Breast epithelium (tissue), 4 donors: ENCODE results near the gene PSMA7. TPM values are rescaled to one million over a fixed set of nuclear protein-coding genes. Genes with fewer than 3 reads are reported as not detected.
A peak's percentile ranks its signal among the peaks of the same experiment; 100 is the strongest.

Experiments
- DNase-seq, 2 donors: peaks; one replicate each; pipeline ENCODE4 v3.0.0-alpha.2; 2019; ENCODE audit warnings: low spot score in 2 of 2
- H3K27ac ChIP-seq, 2 donors: fragments of 200-600 bp; sonication (generic) in 1 of 2; one replicate each; pipeline ENCODE4 v1.5.1; 2016 to 2019; ENCODE audit warnings: mild to moderate bottlenecking in 1 of 2
- H3K27me3 ChIP-seq, 2 donors: fragments of 200-600 bp; sonication (generic) in 1 of 2; one replicate each; pipeline versions ENCODE4 v1.5.1 to v1.6.0; 2017 to 2019; ENCODE audit warnings: control low read depth in 1 of 2, mild to moderate bottlenecking in 1 of 2
- H3K36me3 ChIP-seq: fragments of 200-600 bp; one replicate; pipeline ENCODE4 v1.5.1; 2019
- H3K4me1 ChIP-seq, 2 donors: fragments of 200-600 bp; sonication (generic); one replicate each; pipeline ENCODE4 v1.5.1; 2016 to 2019; ENCODE audit warnings: control low read depth in 1 of 2
- H3K4me3 ChIP-seq, 3 donors: fragments of 200-600 bp; sonication (generic); 1 replicate in 2 of 3; 2 replicates in 1 of 3; pipeline ENCODE4 v1.5.1; 2016 to 2019; ENCODE audit warnings: mild to moderate bottlenecking in 3 of 3, moderate library complexity in 2 of 3
- H3K9me3 ChIP-seq, 2 donors: fragments of 200-600 bp; sonication (generic) in 1 of 2; one replicate each; pipeline ENCODE4 v1.5.1; 2016 to 2019; ENCODE audit warnings: control low read depth in 1 of 2
- CTCF ChIP-seq, 3 donors: fragments of 450-650 bp; IDR thresholded peaks; one replicate each; pipeline ENCODE4 v1.5.1; 2016 to 2017; ENCODE audit warnings: antibody characterized with exemption in 3 of 3, mild to moderate bottlenecking in 3 of 3, moderate library complexity in 3 of 3
- POLR2A ChIP-seq: fragments of 450-650 bp; IDR thresholded peaks from one replicate; pipeline ENCODE4 v1.6.1; 2016; ENCODE audit warnings: antibody characterized with exemption, mild to moderate bottlenecking, moderate library complexity
- POLR2AphosphoS5 ChIP-seq, 3 donors: sonication (generic); formaldehyde crosslinking; IDR thresholded peaks; one replicate each; pipeline ENCODE4 v1.6.1; 2017; ENCODE audit warnings: antibody characterized with exemption in 3 of 3
- intact Hi-C: fragments of 100-400 bp; cut with DNase I; formaldehyde crosslinking; loops from one replicate; pipeline ENCODE4 v1.15.1; 2023; ENCODE audit warnings: low total_unique reads
- total RNA-seq, 3 donors: library from RNA; depleted of rRNA; stranded (reverse); fragments of >200 nt; gene quantifications; one replicate each; pipeline ENCODE4 v1.1.0, GENCODE V29; 2016

PSMA7 gene
- 100 to 1,000 TPM; 200 to 579 (median 380) TPM for total RNA-seq

- Histone ChIP-seq H3K27me3 (no peaks in the 10 kb centered on the region), H3K9me3 (no peaks in the 10 kb centered on the region), H3K27ac (peak within 1 kb of the TSS; percentile 96 to 100), H3K4me1 (peaks cover 0 to 15% of the 10 kb centered on the region in 2 donors), H3K4me3 (peak within 1 kb of the TSS; percentile 75 to 85 (median 82)), H3K36me3 (peaks cover 4% of the 10 kb centered on the region)
- intact Hi-C loops: no loop called here
- TF ChIP-seq POLR2A (peak; percentile 31), CTCF (IDR thresholded peaks at IDR 0.05) (no peak), POLR2AphosphoS5 (IDR thresholded peaks at IDR 0.05) (peak; percentile 65 to 82 (median 75))
- DNase-seq: peak; percentile 79 to 82
Observed at GRCh38 chr20:62143081-62143956, at the start of gene PSMA7, which contains the start of gene SS18L1. PSMA7 (minus strand) TSS chr20:62143394; CDS start chr20:62143303, 91 bp downstream. SS18L1 (plus strand) TSS chr20:62143769; CDS start chr20:62143821, 52 bp downstream.

- no peak for DNase-seq
- no peak overlapping the region for H3K4me3 ChIP-seq
- intact Hi-C loops: loop anchor here (5.0 kb wide), 1 partner anchor 1005 kb away; no protein-coding TSS in a partner anchor
- no peaks in the 10 kb centered on the region for H3K4me1 ChIP-seq
- TF ChIP-seq POLR2A (no peak), POLR2AphosphoS5 (IDR thresholded peaks at IDR 0.05) (no peak), CTCF (IDR thresholded peaks at IDR 0.05) (no peak)
- no peak overlapping the region for H3K27ac ChIP-seq
- no peaks in the 10 kb centered on the region for H3K27me3 ChIP-seq
- no peaks in the 10 kb centered on the region for H3K9me3 ChIP-seq
- no peaks in the 10 kb centered on the region for H3K36me3 ChIP-seq
Observed at GRCh38 chr20:62192635-62193034, 49.4 kb upstream of the PSMA7 start.

GRCh38 chr20:62191781-62192559 is 48.8 kb upstream of the PSMA7 start:
- Histone ChIP-seq H3K36me3 (no peaks in the 10 kb centered on the region), H3K9me3 (no peaks in the 10 kb centered on the region), H3K4me3 (no peak overlapping the region), H3K4me1 (no peaks in the 10 kb centered on the region), H3K27ac (no peak overlapping the region), H3K27me3 (no peaks in the 10 kb centered on the region)
- TF ChIP-seq POLR2A: no peak
- TF ChIP-seq POLR2AphosphoS5 (IDR thresholded peaks at IDR 0.05): no peak
- TF ChIP-seq CTCF (IDR thresholded peaks at IDR 0.05): no peak
- DNase-seq: no peak
- intact Hi-C loops: loop anchor here (5.0 kb wide), 1 partner anchor 1005 kb away; no protein-coding TSS in a partner anchor

- Histone ChIP-seq H3K27me3 (no peaks in the 10 kb centered on the region), H3K36me3 (no peaks in the 10 kb centered on the region), H3K4me1 (no peaks in the 10 kb centered on the region), H3K4me3 (no peak overlapping the region), H3K27ac (no peak overlapping the region), H3K9me3 (no peaks in the 10 kb centered on the region)
- intact Hi-C loops: loop anchor here (5.0 kb wide), 1 partner anchor 1006 kb away; no protein-coding TSS in a partner anchor
- TF ChIP-seq CTCF (IDR thresholded peaks at IDR 0.05): no peak
- TF ChIP-seq POLR2A: no peak
- no peak for TF ChIP-seq POLR2AphosphoS5 (IDR thresholded peaks at IDR 0.05)
- DNase-seq: no peak
Observed at GRCh38 chr20:62190639-62191411, 47.6 kb upstream of the PSMA7 start.
